HG03432 (cell line): Measurements from ENCODE around the gene PLXNB1.
"Not testable (repeated sequence)": the region's sequence is repeated elsewhere in the genome, so short reads cannot be mapped to it uniquely, and the experiment has no call there.

Experiments
- ATAC-seq: cut with Tn5 transposase; IDR thresholded peaks from one replicate; pipeline ENCODE4 v1.9.1; 2021; ENCODE audit warnings: mild to moderate bottlenecking, moderate library complexity; ENCODE audit not compliant: unreplicated experiment

The PLXNB1 gene

GRCh38 chr3:48405971-48406370 is 23.9 kb downstream of the PLXNB1 start:
- no peak for ATAC-seq

- no peak for ATAC-seq
Observed at GRCh38 chr3:48405343-48405881, 24.5 kb downstream of the PLXNB1 start.

- no peak for ATAC-seq
Observed at GRCh38 chr3:48404440-48405342, 25.2 kb downstream of the PLXNB1 start.

- no peak for ATAC-seq
Observed at GRCh38 chr3:48403533-48404439, 26.1 kb downstream of the PLXNB1 start.

DNA sequence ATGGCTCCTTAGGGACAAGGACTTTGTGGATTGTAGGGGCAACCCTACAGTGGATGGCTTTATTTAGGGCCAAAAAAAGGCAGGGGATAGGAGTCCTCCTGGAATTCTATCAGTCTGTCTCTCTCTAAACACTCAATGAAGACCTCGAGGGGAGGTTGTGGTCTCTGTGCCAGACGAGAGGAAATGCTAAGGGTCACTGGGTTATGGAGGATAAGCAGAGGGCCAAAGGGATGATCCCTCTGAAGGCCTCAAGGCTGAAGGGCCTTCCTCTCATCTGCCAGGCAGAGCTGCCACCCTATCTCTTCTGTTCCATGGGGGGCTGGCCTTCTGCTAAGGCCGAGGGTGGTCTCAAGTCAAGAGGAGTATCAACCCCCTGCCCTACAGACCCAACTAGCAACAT is 27.0 kb downstream of the PLXNB1 start:
- ATAC-seq: no peak

GRCh38 chr3:48402281-48402732 is 27.6 kb downstream of the PLXNB1 start:
- no peak for ATAC-seq

- ATAC-seq: not testable (repeated sequence)
Observed at GRCh38 chr3:48401434-48401901, 28.4 kb downstream of the PLXNB1 start.

GRCh38 chr3:48400824-48401433 is 29.0 kb downstream of the PLXNB1 start:
- no peak for ATAC-seq

- no peak for ATAC-seq
Observed at GRCh38 chr3:48399387-48400172, 30.3 kb downstream of the PLXNB1 start.

GRCh38 chr3:48398701-48399386 is 31.0 kb downstream of the PLXNB1 start:
- ATAC-seq: no peak

GRCh38 chr3:48397767-48398681 is 31.9 kb downstream of the PLXNB1 start:
- no peak for ATAC-seq

GRCh38 chr3:48395714-48396113 is 34.2 kb downstream of the PLXNB1 start:
- no peak for ATAC-seq

- no peak for ATAC-seq
Observed at GRCh38 chr3:48394391-48394790, 35.5 kb downstream of the PLXNB1 start.

DNA sequence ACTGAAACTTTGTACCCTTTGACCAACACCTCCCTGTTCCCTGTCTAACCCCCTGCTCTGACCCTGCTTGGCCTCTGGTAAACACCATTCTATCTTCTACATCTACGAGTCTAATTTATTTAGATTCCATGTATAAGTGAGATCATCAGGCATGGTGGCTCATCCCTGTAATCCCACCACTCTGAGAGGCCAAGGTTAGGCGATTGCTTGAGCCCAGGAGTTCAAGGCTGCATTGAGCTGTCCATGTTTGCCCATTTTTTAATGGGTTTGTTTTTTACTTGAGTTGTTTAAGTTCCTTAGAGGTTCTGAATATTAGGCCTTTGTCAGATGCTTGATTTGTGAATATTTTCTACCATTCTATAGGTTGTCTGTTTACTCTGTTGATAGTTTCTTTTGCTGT is 40.9 kb downstream of the PLXNB1 start:
- ATAC-seq: no peak

- ATAC-seq: no peak
Observed at GRCh38 chr3:48387634-48388033, 42.3 kb downstream of the PLXNB1 start.

GRCh38 chr3:48372862-48373435 is 56.9 kb downstream of the PLXNB1 start:
- ATAC-seq: no peak

DNA sequence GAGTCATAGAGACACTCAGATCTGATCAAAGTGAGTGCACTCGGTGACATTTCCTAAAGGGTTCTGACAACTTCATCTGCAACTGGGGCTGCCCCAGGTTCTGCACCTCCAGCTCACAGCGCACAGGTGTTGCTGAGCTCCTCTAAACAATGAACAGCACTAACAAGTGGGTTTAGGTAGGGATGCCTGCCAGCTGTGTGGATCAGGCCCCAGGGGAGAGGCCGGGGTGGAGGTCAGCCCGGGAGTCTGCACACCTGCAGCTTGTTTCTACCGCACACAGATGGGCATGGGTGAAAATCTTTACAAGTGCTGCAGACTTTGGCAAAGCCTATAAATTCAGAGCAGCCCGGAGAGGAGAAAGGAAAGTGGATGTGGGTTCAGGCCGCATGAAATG is 57.5 kb downstream of the PLXNB1 start:
- no peak for ATAC-seq
